Measurements from ENCODE around the gene EPHB1. TPM values are rescaled to one million over a fixed set of nuclear protein-coding genes. Genes with fewer than 3 reads are reported as not detected.

Gene EPHB1
- polyA plus RNA-seq, 1 experiment: 0.11 TPM

- Histone ChIP-seq H3K9me3 (ENCODE audit: control insufficient read depth, insufficient read depth, low read length) (no peaks in the 10 kb centered on the region), H3K27ac (ENCODE audit: low read depth, low read length) (no peak overlapping the region), H3K4me3 (ENCODE audit: low read depth, low read length) (no peak overlapping the region), H3K27me3 (ENCODE audit: control insufficient read depth, insufficient read depth, low read length) (no peaks in the 10 kb centered on the region)
- ChIA-PET POLR2A (no interaction called here), CTCF (no interaction called here)
- no peak for TF ChIP-seq CTCF (IDR thresholded peaks at IDR 0.05; ENCODE audit: low read depth, low read length)
- DNase-seq (ENCODE audit: low read depth, low spot score): no peak
These were observed 102.5 kb downstream of the EPHB1 start for GRCh38 chr3:134897391-134898141.

GRCh38 chr3:134898181-134898754 is 103.2 kb downstream of the EPHB1 start:
- Histone ChIP-seq H3K9me3 (ENCODE audit: control insufficient read depth, insufficient read depth, low read length) (no peaks in the 10 kb centered on the region), H3K4me3 (ENCODE audit: low read depth, low read length) (no peak overlapping the region), H3K27me3 (ENCODE audit: control insufficient read depth, insufficient read depth, low read length) (no peaks in the 10 kb centered on the region), H3K27ac (ENCODE audit: low read depth, low read length) (no peak overlapping the region)
- ChIA-PET POLR2A (no interaction called here), CTCF (no interaction called here)
- no peak for TF ChIP-seq CTCF (IDR thresholded peaks at IDR 0.05; ENCODE audit: low read depth, low read length)
- no peak for DNase-seq (ENCODE audit: low read depth, low spot score)

GRCh38 chr3:134899786-134900185 is 104.7 kb downstream of the EPHB1 start:
- CTCF ChIA-PET: no interaction called here
- Histone ChIP-seq H3K27me3 (ENCODE audit: control insufficient read depth, insufficient read depth, low read length) (peaks cover 3% of the 10 kb centered on the region), H3K27ac (ENCODE audit: low read depth, low read length) (no peak overlapping the region), H3K4me3 (ENCODE audit: low read depth, low read length) (no peak overlapping the region), H3K9me3 (ENCODE audit: control insufficient read depth, insufficient read depth, low read length) (no peaks in the 10 kb centered on the region)
- POLR2A ChIA-PET: no interaction called here
- TF ChIP-seq CTCF (IDR thresholded peaks at IDR 0.05; ENCODE audit: low read depth, low read length): no peak
- no peak for DNase-seq (ENCODE audit: low read depth, low spot score)

- H3K27me3 ChIP-seq (ENCODE audit: control insufficient read depth, insufficient read depth, low read length): peaks cover 3% of the 10 kb centered on the region
- no peak overlapping the region for H3K4me3 ChIP-seq (ENCODE audit: low read depth, low read length)
- TF ChIP-seq CTCF (IDR thresholded peaks at IDR 0.05; ENCODE audit: low read depth, low read length): no peak
- CTCF ChIA-PET: no interaction called here
- H3K9me3 ChIP-seq (ENCODE audit: control insufficient read depth, insufficient read depth, low read length): no peaks in the 10 kb centered on the region
- no peak overlapping the region for H3K27ac ChIP-seq (ENCODE audit: low read depth, low read length)
- POLR2A ChIA-PET: no interaction called here
- no peak for DNase-seq (ENCODE audit: low read depth, low spot score)
These were observed 105.4 kb downstream of the EPHB1 start for GRCh38 chr3:134900482-134900881.

GRCh38 chr3:134901461-134901860 is 106.4 kb downstream of the EPHB1 start:
- no peak for DNase-seq (ENCODE audit: low read depth, low spot score)
- Histone ChIP-seq H3K27me3 (ENCODE audit: control insufficient read depth, insufficient read depth, low read length) (peaks cover 3% of the 10 kb centered on the region), H3K4me3 (ENCODE audit: low read depth, low read length) (no peak overlapping the region), H3K9me3 (ENCODE audit: control insufficient read depth, insufficient read depth, low read length) (no peaks in the 10 kb centered on the region), H3K27ac (ENCODE audit: low read depth, low read length) (no peak overlapping the region)
- CTCF ChIA-PET: no interaction called here
- POLR2A ChIA-PET: no interaction called here
- no peak for TF ChIP-seq CTCF (IDR thresholded peaks at IDR 0.05; ENCODE audit: low read depth, low read length)
